HCT116 (cell line): ENCODE data around the gene PAK6. TPM values are rescaled to one million over a fixed set of nuclear protein-coding genes. Genes with fewer than 3 reads are reported as not detected.

ENCODE experiments used
- ATAC-seq: fragments of 200-7000 bp; cut with Tn5 transposase; 2 replicates; pipeline ENCODE4 v1.9.1; 2020; ENCODE audit warnings: mild to moderate bottlenecking, moderate library complexity
- BruUV-seq: library from RNA; stranded (reverse); fragments of 400-500 nt; replicated peaks from 2 replicates; lab custom pipeline; 2021; lab: Mats Ljungman, UMichigan
- CTCF ChIA-PET: fragments of 300-600 bp; sonication (Branson Sonifier 250); formaldehyde crosslinking; loops from one replicate; lab custom pipeline; 2021; ENCODE audit warnings: antibody characterized with exemption; lab: Charles Lee
- POLR2A ChIA-PET: fragments of 300-600, 350-600 bp; sonication (Branson Sonifier 250); formaldehyde crosslinking; loops from one replicate; lab custom pipeline; 2021; ENCODE audit warnings: antibody characterized with exemption; lab: Charles Lee
- RAD21 ChIA-PET, 2 experiments: fragments of 300-600 bp; sonication (Branson Sonifier 250); formaldehyde crosslinking; loops; one replicate each; lab custom pipeline; 2023; ENCODE audit warnings: low total read pairs in 2 of 2; ENCODE audit not compliant: uncharacterized antibody in 2 of 2, unreplicated experiment in 2 of 2, low non-redundant PET in 1 of 2; lab: Charles Lee
- DNase-seq: peaks from one replicate; pipeline ENCODE4 v3.0.0-alpha.2; 2010; ENCODE audit warnings: low read depth, low spot score
- H2AFZ ChIP-seq: fragments of 200-600 bp; shearing (Covaris generic), sonication (generic); 2 replicates; pipeline ENCODE4 v1.6.1; 2017; ENCODE audit warnings: low read depth, mixed run types, mixed read lengths, antibody characterized with exemption, low read length; ENCODE audit not compliant: poor library complexity, severe bottlenecking
- H3K27ac ChIP-seq: 2 replicates; pipeline ENCODE4 v1.5.1; 2012; ENCODE audit warnings: low read depth, low read length
- H3K27me3 ChIP-seq: fragments of 200-600 bp; sonication (generic); 2 replicates; pipeline ENCODE4 v1.6.1; 2016; ENCODE audit warnings: mixed run types, low read length, mixed read lengths; ENCODE audit not compliant: insufficient read depth
- H3K36me3 ChIP-seq, 2 experiments: fragments of 200-500 bp in 1 of 2; fragments of 200-600 bp in 1 of 2; sonication (Bioruptor generic) in 1 of 2; sonication (generic) in 1 of 2; 2 replicates each; pipeline versions ENCODE4 v1.5.1 to v1.6.1; 2014 to 2016; ENCODE audit warnings: low read length in 2 of 2, inconsistent platforms in 1 of 2, mixed read lengths in 1 of 2, mixed run types in 1 of 2; ENCODE audit not compliant: insufficient read depth in 2 of 2, control insufficient read depth in 1 of 2
- H3K4me1 ChIP-seq, 2 experiments: fragments of 200-600 bp in 1 of 2; sonication (generic) in 1 of 2; 2 replicates each; pipeline versions ENCODE4 v1.5.1 to v1.6.1; 2012 to 2017; ENCODE audit warnings: low read length in 2 of 2, inconsistent platforms in 1 of 2, mild to moderate bottlenecking in 1 of 2, mixed read lengths in 1 of 2, mixed run types in 1 of 2, moderate library complexity in 1 of 2; ENCODE audit not compliant: insufficient read depth in 2 of 2, control insufficient read depth in 1 of 2
- H3K4me2 ChIP-seq: fragments of 200-600 bp; sonication (generic); 2 replicates; pipeline ENCODE4 v1.6.1; 2017; ENCODE audit warnings: mixed run types, low read length, mixed read lengths
- H3K4me3 ChIP-seq, 2 experiments: fragments of 200-600 bp in 1 of 2; sonication (generic) in 1 of 2; replicated peaks in 1 of 2; 2 replicates each; pipeline ENCODE4 v1.5.1; 2011 to 2016; ENCODE audit warnings: low read length in 2 of 2, control low read depth in 1 of 2, low read depth in 1 of 2, mild to moderate bottlenecking in 1 of 2, mixed read lengths in 1 of 2, mixed run types in 1 of 2
- H3K79me2 ChIP-seq: fragments of 200-600 bp; sonication (generic); 2 replicates; pipeline ENCODE4 v1.6.1; 2017; ENCODE audit warnings: mild to moderate bottlenecking, mixed run types, low read length, moderate library complexity, mixed read lengths; ENCODE audit not compliant: insufficient read depth
- H3K9ac ChIP-seq: fragments of 200-600 bp; sonication (generic); 2 replicates; pipeline ENCODE4 v1.6.1; 2016; ENCODE audit warnings: low read length, mixed read lengths
- H3K9me2 ChIP-seq: fragments of 200-600 bp; sonication (generic), shearing (Covaris generic); 2 replicates; pipeline ENCODE4 v1.6.1; 2017; ENCODE audit warnings: mixed run types, mild to moderate bottlenecking, moderate library complexity; ENCODE audit not compliant: insufficient read depth
- H3K9me3 ChIP-seq, 2 experiments: fragments of 200-500 bp in 1 of 2; fragments of 200-600 bp in 1 of 2; sonication (Bioruptor generic) in 1 of 2; sonication (generic) in 1 of 2; 2 replicates each; pipeline ENCODE4 v1.6.1; 2014 to 2017; ENCODE audit warnings: low read length in 2 of 2, mixed read lengths in 2 of 2, inconsistent platforms in 1 of 2, low read depth in 1 of 2, mild to moderate bottlenecking in 1 of 2, mixed run types in 1 of 2, moderate library complexity in 1 of 2; ENCODE audit not compliant: control insufficient read depth in 1 of 2, insufficient read depth in 1 of 2
- H4K20me1 ChIP-seq: fragments of 200-600 bp; sonication (generic), shearing (Covaris generic); 2 replicates; pipeline ENCODE4 v1.6.1; 2017; ENCODE audit warnings: mixed run types, mild to moderate bottlenecking, moderate library complexity; ENCODE audit not compliant: insufficient read depth
- CBX3 ChIP-seq: IDR thresholded peaks from 2 replicates; pipeline ENCODE4 v1.6.1; 2012; ENCODE audit warnings: low read depth
- CEBPB ChIP-seq: IDR thresholded peaks from 2 replicates; pipeline ENCODE4 v1.6.1; 2012; ENCODE audit warnings: low read depth
- ELF1 ChIP-seq: IDR thresholded peaks from 2 replicates; pipeline ENCODE4 v1.6.1; 2012; ENCODE audit warnings: low read depth, borderline replicate concordance
- EZH2phosphoT487 ChIP-seq: fragments of 200-600 bp; IDR thresholded peaks from 2 replicates; pipeline ENCODE4 v1.6.1; 2018; ENCODE audit warnings: antibody characterized with exemption, borderline replicate concordance
- FOSL1 ChIP-seq: IDR thresholded peaks from 2 replicates; pipeline ENCODE4 v1.6.1; 2012; ENCODE audit warnings: low read depth
- POLR2A ChIP-seq: IDR thresholded peaks from 2 replicates; pipeline ENCODE4 v1.7.0; 2011; ENCODE audit warnings: borderline replicate concordance; ENCODE audit not compliant: insufficient read depth, insufficient read length; ENCODE audit errors: extremely low read depth
- POLR2AphosphoS5 ChIP-seq: IDR thresholded peaks from 2 replicates; pipeline ENCODE4 v1.6.1; 2011; ENCODE audit warnings: mild to moderate bottlenecking, low read depth, low read length, moderate library complexity
- RAD21 ChIP-seq: IDR thresholded peaks from 2 replicates; pipeline ENCODE4 v1.6.1; 2012; ENCODE audit warnings: low read depth, mild to moderate bottlenecking
- ZNF274 ChIP-seq: fragments of 200-500 bp; sonication (Bioruptor generic); IDR thresholded peaks from 2 replicates; pipeline ENCODE4 v1.6.1; 2014; ENCODE audit warnings: mild to moderate bottlenecking, low read depth, low read length, inconsistent platforms
- intact Hi-C: fragments of 100-400 bp; cut with micrococcal nuclease; formaldehyde crosslinking; loops from 2 replicates; pipeline ENCODE4 v1.10.0; 2022
- total RNA-seq: library from RNA; stranded (reverse); gene quantifications from one replicate; pipeline ENCODE4 v1.2.1, GENCODE V29; 2021; ENCODE audit not compliant: unreplicated experiment
- TF ChIP-seq, protein P1 (sequence below), 3 experiments: fragments of 200-600 bp in 1 of 3; sonication (generic) in 1 of 3; IDR thresholded peaks in 2 of 3; conservative IDR thresholded peaks in 1 of 3; 2 replicates each; pipeline ENCODE4 v1.5.1; 2012 to 2017; ENCODE audit warnings: low read depth in 2 of 3, low read length in 2 of 3, antibody characterized with exemption in 1 of 3, borderline replicate concordance in 1 of 3, control low read depth in 1 of 3, mild to moderate bottlenecking in 1 of 3, mixed read lengths in 1 of 3, mixed run types in 1 of 3, moderate library complexity in 1 of 3; ENCODE audit not compliant: insufficient read depth in 1 of 3
- TF ChIP-seq, protein P2 (sequence below): IDR thresholded peaks from 2 replicates; pipeline ENCODE4 v1.6.1; 2012
- TF ChIP-seq, protein P3 (sequence below): IDR thresholded peaks from 2 replicates; pipeline ENCODE4 v1.6.1; 2012

Gene PAK6
- total RNA-seq, 1 experiment from 2014 or later: 19.9 TPM

DNA sequence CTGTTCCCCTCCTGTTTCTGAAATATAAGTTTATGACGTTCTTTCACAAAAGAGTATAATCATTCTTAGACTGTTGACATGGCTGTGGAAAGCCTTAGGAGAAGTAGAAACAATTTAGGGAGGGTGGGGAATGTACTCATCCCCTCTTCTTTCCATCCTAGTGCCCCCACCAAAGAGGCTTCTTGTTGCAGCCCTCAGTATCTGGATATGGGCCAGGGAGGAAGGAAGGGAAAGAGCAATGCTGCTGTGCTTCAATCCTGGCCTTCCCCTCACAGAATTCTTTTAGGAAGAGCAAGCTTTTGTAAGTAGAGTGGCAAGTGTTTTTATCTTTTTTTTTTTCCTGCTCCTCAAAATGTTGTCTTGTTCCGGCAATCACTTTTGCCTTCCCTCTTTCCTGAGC lies 86.3 kb downstream of the PAK6 start (continued):
- TF ChIP-seq, protein P1, sequence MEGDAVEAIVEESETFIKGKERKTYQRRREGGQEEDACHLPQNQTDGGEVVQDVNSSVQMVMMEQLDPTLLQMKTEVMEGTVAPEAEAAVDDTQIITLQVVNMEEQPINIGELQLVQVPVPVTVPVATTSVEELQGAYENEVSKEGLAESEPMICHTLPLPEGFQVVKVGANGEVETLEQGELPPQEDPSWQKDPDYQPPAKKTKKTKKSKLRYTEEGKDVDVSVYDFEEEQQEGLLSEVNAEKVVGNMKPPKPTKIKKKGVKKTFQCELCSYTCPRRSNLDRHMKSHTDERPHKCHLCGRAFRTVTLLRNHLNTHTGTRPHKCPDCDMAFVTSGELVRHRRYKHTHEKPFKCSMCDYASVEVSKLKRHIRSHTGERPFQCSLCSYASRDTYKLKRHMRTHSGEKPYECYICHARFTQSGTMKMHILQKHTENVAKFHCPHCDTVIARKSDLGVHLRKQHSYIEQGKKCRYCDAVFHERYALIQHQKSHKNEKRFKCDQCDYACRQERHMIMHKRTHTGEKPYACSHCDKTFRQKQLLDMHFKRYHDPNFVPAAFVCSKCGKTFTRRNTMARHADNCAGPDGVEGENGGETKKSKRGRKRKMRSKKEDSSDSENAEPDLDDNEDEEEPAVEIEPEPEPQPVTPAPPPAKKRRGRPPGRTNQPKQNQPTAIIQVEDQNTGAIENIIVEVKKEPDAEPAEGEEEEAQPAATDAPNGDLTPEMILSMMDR (IDR thresholded peaks at IDR 0.05 in 2 of 3, conservative IDR thresholded peaks at IDR 0.05 in 1 of 3; ENCODE audit: borderline replicate concordance in 1 of 3, insufficient read depth in 1 of 3, low read depth in 2 of 3, low read length in 2 of 3): no peak
- TF ChIP-seq, protein P2, sequence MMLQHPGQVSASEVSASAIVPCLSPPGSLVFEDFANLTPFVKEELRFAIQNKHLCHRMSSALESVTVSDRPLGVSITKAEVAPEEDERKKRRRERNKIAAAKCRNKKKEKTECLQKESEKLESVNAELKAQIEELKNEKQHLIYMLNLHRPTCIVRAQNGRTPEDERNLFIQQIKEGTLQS: no peak
- TF ChIP-seq FOSL1: no peak
- TF ChIP-seq POLR2AphosphoS5: no peak
- TF ChIP-seq, protein P3, sequence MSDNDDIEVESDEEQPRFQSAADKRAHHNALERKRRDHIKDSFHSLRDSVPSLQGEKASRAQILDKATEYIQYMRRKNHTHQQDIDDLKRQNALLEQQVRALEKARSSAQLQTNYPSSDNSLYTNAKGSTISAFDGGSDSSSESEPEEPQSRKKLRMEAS: no peak
- no peak for TF ChIP-seq CEBPB
- no peak for TF ChIP-seq ELF1
- no peak for TF ChIP-seq POLR2A
- TF ChIP-seq CBX3: no peak
- TF ChIP-seq RAD21: no peak

DNA sequence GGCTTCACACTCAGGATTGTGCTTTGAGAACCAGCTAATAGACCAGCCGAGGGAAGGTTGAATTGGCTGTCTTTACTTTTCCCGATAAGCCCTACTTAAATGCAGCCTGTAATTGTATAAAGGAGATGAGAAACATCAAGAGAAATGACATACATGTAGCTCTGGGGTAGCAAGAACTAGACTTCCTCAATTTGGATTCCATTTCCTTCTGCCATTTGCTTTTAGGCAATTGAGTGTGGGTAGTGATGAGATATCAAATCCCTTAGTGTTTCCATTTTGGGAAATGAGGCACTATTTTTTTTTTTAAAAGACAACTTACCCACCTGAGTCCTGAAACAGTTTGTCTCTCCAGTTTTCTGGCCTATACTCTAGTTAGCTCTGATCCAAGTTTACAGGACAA lies 86.8 kb downstream of the PAK6 start:
- Histone ChIP-seq H2AFZ (no peak overlapping the region), H4K20me1 (no peaks in the 10 kb centered on the region), H3K27me3 (no peaks in the 10 kb centered on the region), H3K4me2 (no peak overlapping the region), H3K9ac (no peak overlapping the region), H3K4me3 (no peak overlapping the region), H3K9me2 (no peaks in the 10 kb centered on the region), H3K27ac (no peak overlapping the region), H3K79me2 (no peaks in the 10 kb centered on the region), H3K36me3 (no peaks in the 10 kb centered on the region), H3K4me1 (peaks cover 4 to 18% of the 10 kb centered on the region in 2 experiments; a peak in 3 of 4 replicates), H3K9me3 (no peaks in the 10 kb centered on the region)
- ChIA-PET CTCF (interaction anchor here (1.3 to 5.9 kb wide), 2 partner anchors 13 to 17 kb away, joined by 3 to 55 read pairs; partner anchors contain the start of gene CCDC9B), POLR2A (interaction anchor here (2.3 kb wide), 1 partner anchor 13 kb away, joined by 6 read pairs; no protein-coding TSS in a partner anchor), RAD21 (no interaction called here)
- DNase-seq (no peak), ATAC-seq (no peak)
- TF ChIP-seq, protein P1 (IDR thresholded peaks at IDR 0.05 in 2 of 3, conservative IDR thresholded peaks at IDR 0.05 in 1 of 3; ENCODE audit: borderline replicate concordance in 1 of 3, insufficient read depth in 1 of 3, low read depth in 2 of 3, low read length in 2 of 3): no peak
- no peak for TF ChIP-seq ZNF274
- no peak for TF ChIP-seq EZH2phosphoT487
- intact Hi-C loops: no loop called here
- BruUV-seq: no TSS peak
